Posterior vena cava (tissue), 2 donors: Measurements from ENCODE around the gene OR11H1. TPM values are rescaled to one million over a fixed set of nuclear protein-coding genes. Genes with fewer than 3 reads are reported as not detected.
"Not testable (repeated sequence)": the region's sequence is repeated elsewhere in the genome, so short reads cannot be mapped to it uniquely, and the experiment has no call there.

Source experiments
- DNase-seq: peaks from one replicate; pipeline ENCODE4 v3.0.0-alpha.2; 2020; ENCODE audit warnings: low spot score
- intact Hi-C, 2 donors: fragments of 100-400 bp; cut with DNase I; formaldehyde crosslinking; loops; one replicate each; pipeline versions ENCODE4 v1.14.1 to v1.14.2; 2022 to 2023
- long read RNA-seq, 2 donors: library from polyadenylated mRNA; unstranded; transcript quantifications; one replicate each; pipeline ENCODE4 v2.0.0, GENCODE V29; 2020 to 2021
- total RNA-seq, 2 donors: library from RNA; stranded (reverse); fragmentation: NEBNext Ultra II Directional; extraction: Animal tissue kit (Norgen Biotek cat#: 25700); gene quantifications; one replicate each; pipeline ENCODE4 v1.2.1, GENCODE V29; 2021
- donor health status: DM: yes; HTN: yes; CAD: no.
- donor health status: DM: yes; HTN: yes; CAD: no.

Gene OR11H1, protein sequence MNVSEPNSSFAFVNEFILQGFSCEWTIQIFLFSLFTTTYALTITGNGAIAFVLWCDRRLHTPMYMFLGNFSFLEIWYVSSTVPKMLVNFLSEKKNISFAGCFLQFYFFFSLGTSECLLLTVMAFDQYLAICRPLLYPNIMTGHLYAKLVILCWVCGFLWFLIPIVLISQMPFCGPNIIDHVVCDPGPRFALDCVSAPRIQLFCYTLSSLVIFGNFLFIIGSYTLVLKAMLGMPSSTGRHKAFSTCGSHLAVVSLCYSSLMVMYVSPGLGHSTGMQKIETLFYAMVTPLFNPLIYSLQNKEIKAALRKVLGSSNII
- total RNA-seq, result not detected
- long read RNA-seq, donor 1, result 0 reads
- long read RNA-seq, donor 2, result 0 reads

DNA sequence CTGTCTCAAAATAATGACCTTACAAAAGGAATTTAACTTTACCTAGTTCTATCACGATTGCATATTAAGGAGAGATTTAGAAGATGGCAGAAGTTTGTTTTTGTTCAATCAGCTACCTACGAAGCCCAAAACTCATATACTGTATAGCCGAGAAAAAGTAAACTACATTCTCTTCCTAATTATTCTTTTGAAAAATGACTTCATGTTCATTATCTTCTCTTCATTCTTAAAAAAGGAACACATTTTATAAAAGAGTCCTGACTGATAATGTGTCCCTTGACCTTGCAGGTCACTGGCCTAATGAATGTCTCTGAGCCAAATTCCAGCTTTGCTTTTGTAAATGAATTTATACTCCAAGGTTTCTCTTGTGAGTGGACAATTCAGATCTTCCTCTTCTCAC, at the start of gene OR11H1:
TSS of gene OR11H1 (plus strand) at position 301 of the 400 bp plus-strand sequence. CDS start at position 301, 0 bp downstream.
- DNase-seq, intact Hi-C loops: not testable (repeated sequence)

DNA sequence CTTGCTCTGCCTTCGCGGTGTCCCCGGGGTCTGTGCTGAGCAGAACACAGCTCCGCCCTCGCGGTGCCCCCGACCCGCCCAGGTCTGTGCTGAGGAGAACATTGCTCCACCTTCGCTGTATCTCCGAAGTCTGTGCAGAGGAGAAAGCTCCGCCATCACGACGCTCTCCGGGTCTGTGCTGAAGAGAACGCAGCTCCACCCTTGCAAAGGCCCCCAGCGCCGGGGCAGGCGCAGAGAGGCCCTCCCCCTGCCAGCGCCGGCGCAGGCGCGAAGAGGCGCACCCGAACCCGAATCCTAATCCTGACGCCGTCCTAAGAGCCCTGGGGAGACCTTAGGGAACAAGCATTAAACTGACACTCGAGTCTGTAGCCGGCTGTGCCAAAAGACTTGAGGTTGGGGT, 18.0 kb upstream of the OR11H1 start:
- peak; percentile 12 for DNase-seq
- intact Hi-C loops, result not testable (repeated sequence)

DNA sequence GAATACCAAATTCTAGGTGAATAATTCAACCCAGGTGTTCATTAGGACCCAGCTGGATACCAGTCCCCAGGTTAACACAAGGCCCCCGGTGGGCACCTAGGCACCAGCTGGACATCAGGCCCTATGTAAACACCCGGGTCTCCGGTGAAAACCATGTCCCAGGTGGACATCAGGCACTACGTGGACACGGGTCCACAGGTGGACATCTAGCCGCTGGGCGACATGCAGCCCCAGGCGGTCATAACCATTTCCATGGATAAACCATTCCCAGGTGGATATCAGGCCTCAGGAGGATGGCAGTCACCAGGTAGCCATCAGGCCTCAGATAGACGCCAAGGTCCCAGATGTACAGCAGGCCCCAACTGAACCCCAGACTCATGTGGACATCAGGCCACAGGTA, 12.1 kb upstream of the OR11H1 start:
- peak; percentile 57 for DNase-seq
- intact Hi-C loops, result not testable (repeated sequence)

DNA sequence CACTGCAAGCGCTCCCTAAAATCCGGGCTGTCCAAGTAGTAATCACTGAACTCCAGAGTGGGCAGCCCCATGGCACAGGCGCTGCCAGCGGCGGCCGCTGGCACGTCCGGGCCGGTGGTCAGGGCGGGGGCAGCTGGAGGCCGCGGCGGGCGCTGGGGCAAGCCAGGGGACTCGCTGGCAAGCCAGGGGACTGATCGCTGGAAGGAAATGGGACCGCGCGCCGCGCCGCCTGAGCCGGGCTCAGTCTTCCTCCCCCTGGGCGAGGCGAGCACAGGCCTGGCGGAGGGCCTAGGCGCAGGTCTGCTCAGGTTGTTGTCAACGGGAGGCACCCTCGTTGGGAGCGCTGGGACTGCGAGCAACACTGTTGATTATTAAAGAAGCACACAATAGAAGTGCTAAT, 25.8 kb downstream of the OR11H1 start:
- intact Hi-C loops, result not testable (repeated sequence)
- DNase-seq, result peak; percentile 80

DNA sequence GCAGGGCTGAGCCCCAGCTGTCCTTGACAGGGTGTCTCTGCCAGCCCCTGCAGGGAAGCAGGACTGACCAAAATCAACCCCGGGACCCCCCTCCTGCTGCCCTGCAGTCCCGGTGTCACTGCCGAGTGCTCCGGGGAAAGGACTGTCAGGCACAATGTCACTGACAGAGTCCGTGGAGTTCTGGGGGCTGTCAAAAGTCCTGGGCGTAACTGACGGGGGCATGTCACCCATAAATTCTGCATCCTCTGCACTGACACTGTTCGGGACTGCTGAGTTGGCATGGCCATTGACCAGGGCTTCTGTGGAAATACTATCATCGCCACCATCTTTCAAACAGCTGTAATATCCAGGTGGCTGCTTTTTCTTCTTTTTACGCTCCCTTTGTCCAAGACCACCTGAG, 35.5 kb downstream of the OR11H1 start:
- DNase-seq, result not testable (repeated sequence)

DNA sequence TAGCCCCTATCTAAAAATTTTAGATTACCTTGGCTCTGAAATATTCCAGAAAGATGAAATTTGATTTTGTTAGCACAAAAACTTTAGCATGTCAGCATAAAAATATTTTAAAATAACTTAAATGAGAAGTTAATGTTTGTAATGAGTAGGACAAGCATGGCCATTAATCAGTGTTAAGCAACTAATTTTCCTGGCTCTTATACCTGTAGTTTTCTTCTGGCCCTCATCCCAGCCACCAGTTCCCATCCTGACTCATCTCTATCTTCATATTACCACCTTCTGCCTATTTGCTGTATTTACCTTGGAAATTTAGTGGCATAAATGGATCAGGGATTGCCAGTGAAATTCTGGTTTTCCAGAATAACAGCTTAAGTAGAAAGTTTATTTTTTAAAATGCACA, 37.1 kb downstream of the OR11H1 start:
- intact Hi-C loops, DNase-seq: not testable (repeated sequence)

More for the DNA sequence above, 35.5 kb downstream of the OR11H1 start:
- intact Hi-C loops, result not testable (repeated sequence)

Other genes with a start within 250 kb of the OR11H1 start
- not detected for gene POTEH, start 161.8 kb downstream of the OR11H1 start, total RNA-seq